WI38 (cell line): ENCODE data around the gene FSTL4.

Experiments used
- H3K4me3 ChIP-seq: 2 replicates; pipeline ENCODE4 v1.5.1; 2011; ENCODE audit warnings: low read depth, mild to moderate bottlenecking, control low read depth, low read length
- CTCF ChIP-seq: IDR thresholded peaks from 2 replicates; pipeline ENCODE4 v1.5.1; 2012; ENCODE audit warnings: low read depth, mild to moderate bottlenecking, control low read depth, low read length

The FSTL4 gene

GRCh38 chr5:133612249-133612860, at the start of gene FSTL4:
Gene FSTL4 (minus strand): TSS chr5:133612541.
- TF ChIP-seq CTCF, result no peak
- no peak within 1 kb of the TSS for H3K4me3 ChIP-seq

- TF ChIP-seq CTCF, result no peak
Measured at GRCh38 chr5:133661389-133661788, 49.0 kb upstream of the FSTL4 start.

GRCh38 chr5:133658327-133658726, 46.0 kb upstream of the FSTL4 start:
- H3K4me3 ChIP-seq, result no peak overlapping the region
- TF ChIP-seq CTCF, result no peak

More at GRCh38 chr5:133661389-133661788, 49.0 kb upstream of the FSTL4 start:
- H3K4me3 ChIP-seq, result no peak overlapping the region

GRCh38 chr5:133657036-133657435, 44.7 kb upstream of the FSTL4 start:
- no peak for TF ChIP-seq CTCF
- H3K4me3 ChIP-seq, result no peak overlapping the region

GRCh38 chr5:133655966-133656365, 43.6 kb upstream of the FSTL4 start:
- no peak for TF ChIP-seq CTCF
- H3K4me3 ChIP-seq, result no peak overlapping the region

GRCh38 chr5:133653760-133654049, 41.4 kb upstream of the FSTL4 start:
- no peak overlapping the region for H3K4me3 ChIP-seq
- TF ChIP-seq CTCF, result no peak

- no peak overlapping the region for H3K4me3 ChIP-seq
- no peak for TF ChIP-seq CTCF
Measured at GRCh38 chr5:133652951-133653759, 40.8 kb upstream of the FSTL4 start.
